Transverse colon (tissue), 4 donors: Measurements from ENCODE around the gene SGF29.

Experiments used
- CTCF ChIP-seq, 5 experiments: fragments of 200-600 bp in 3 of 5; fragments of 450-650 bp in 2 of 5; sonication (generic) in 3 of 5; IDR thresholded peaks; 1 replicate in 2 of 5; 2 replicates in 3 of 5; pipeline ENCODE4 v1.5.1; 2016 to 2017; ENCODE audit warnings: antibody characterized with exemption in 5 of 5, inconsistent platforms in 3 of 5, mild to moderate bottlenecking in 2 of 5, moderate library complexity in 1 of 5
- POLR2A ChIP-seq: fragments of 450-650 bp; IDR thresholded peaks from one replicate; pipeline ENCODE4 v1.6.1; 2016; ENCODE audit warnings: antibody characterized with exemption, mild to moderate bottlenecking, moderate library complexity
- POLR2AphosphoS5 ChIP-seq, 3 donors: sonication (generic); formaldehyde crosslinking; IDR thresholded peaks; one replicate each; pipeline ENCODE4 v1.6.1; 2016; ENCODE audit warnings: antibody characterized with exemption in 3 of 3

DNA sequence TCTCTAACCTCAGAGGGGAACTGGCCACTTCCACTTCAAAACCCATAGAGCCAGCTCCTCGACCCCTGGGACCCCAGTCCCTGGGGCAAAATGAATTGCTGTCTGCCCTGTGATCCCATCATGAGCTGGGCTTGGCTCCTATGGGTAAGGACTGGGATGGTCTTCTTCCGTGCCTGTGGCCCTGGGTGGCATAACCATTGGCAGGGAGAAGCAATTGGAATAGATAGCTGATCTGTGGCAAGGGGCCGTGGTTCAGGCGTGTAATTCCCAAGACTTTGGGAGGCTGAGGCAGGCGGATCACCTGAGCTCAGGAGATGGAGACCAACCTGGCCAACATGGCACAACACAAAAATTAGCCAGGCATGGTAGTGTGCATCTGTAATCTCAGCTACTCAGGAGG lies 38.8 kb downstream of the SGF29 start:
- TF ChIP-seq POLR2AphosphoS5 (IDR thresholded peaks at IDR 0.05), result no peak
- TF ChIP-seq CTCF (IDR thresholded peaks at IDR 0.05), result no peak
- TF ChIP-seq POLR2A, result no peak
